Tibial nerve (tissue), 4 donors: ENCODE results near the gene SCN2A. TPM values are rescaled to one million over a fixed set of nuclear protein-coding genes. Genes with fewer than 3 reads are reported as not detected.

Experiments used
- DNase-seq, 2 donors: peaks; one replicate each; pipeline ENCODE4 v3.0.0-alpha.2; 2019; ENCODE audit warnings: low spot score in 2 of 2
- H3K27ac ChIP-seq, 4 donors: fragments of 200-600 bp; sonication (generic) in 3 of 4; one replicate each; pipeline ENCODE4 v1.5.1; 2017 to 2019; ENCODE audit warnings: mild to moderate bottlenecking in 1 of 4
- H3K27me3 ChIP-seq, 2 donors: fragments of 200-600 bp; sonication (generic) in 1 of 2; one replicate each; pipeline versions ENCODE4 v1.5.1 to v1.6.0; 2017 to 2019
- H3K36me3 ChIP-seq, 3 donors: fragments of 200-600 bp; sonication (generic); one replicate each; pipeline ENCODE4 v1.5.1; 2018 to 2019
- H3K4me1 ChIP-seq, 4 donors: fragments of 200-600 bp; sonication (generic) in 3 of 4; one replicate each; pipeline ENCODE4 v1.5.1; 2017 to 2019
- H3K4me3 ChIP-seq, 4 donors: fragments of 200-600 bp; sonication (generic) in 3 of 4; one replicate each; pipeline ENCODE4 v1.5.1; 2017 to 2019; ENCODE audit warnings: mild to moderate bottlenecking in 1 of 4, moderate library complexity in 1 of 4
- H3K9me3 ChIP-seq, 4 donors: fragments of 200-600 bp; sonication (generic) in 3 of 4; one replicate each; pipeline ENCODE4 v1.5.1; 2017 to 2019
- CTCF ChIP-seq, 5 experiments: fragments of 200-600 bp in 3 of 5; fragments of 450-650 bp in 2 of 5; sonication (generic) in 3 of 5; IDR thresholded peaks; one replicate each; pipeline ENCODE4 v1.5.1; 2016 to 2019; ENCODE audit warnings: antibody characterized with exemption in 5 of 5, mild to moderate bottlenecking in 3 of 5, moderate library complexity in 2 of 5
- EP300 ChIP-seq, 2 donors: sonication (generic); formaldehyde crosslinking; IDR thresholded peaks; one replicate each; pipeline ENCODE4 v1.6.1; 2017; ENCODE audit warnings: antibody characterized with exemption in 2 of 2, mild to moderate bottlenecking in 1 of 2
- POLR2A ChIP-seq, 2 donors: fragments of 450-650 bp; IDR thresholded peaks; one replicate each; pipeline ENCODE4 v1.6.1; 2017; ENCODE audit warnings: antibody characterized with exemption in 2 of 2, mild to moderate bottlenecking in 2 of 2, moderate library complexity in 2 of 2
- WGBS, 2 donors: methylation state at CpG; one replicate each; pipeline ENCODE4 v1.1.5; 2018; 5-methylcytosine and 5-hydroxymethylcytosine counted together
- total RNA-seq, 4 donors: library from RNA; depleted of rRNA; stranded (reverse); fragments of >200 nt; gene quantifications; one replicate each; pipeline ENCODE4 v1.1.0, GENCODE V29; 2016

The SCN2A gene
- 1 to 10 TPM in 1 of 4 donors, under 1 TPM in 3; 0.20 to 2.1 (median 0.48) TPM for total RNA-seq

DNA sequence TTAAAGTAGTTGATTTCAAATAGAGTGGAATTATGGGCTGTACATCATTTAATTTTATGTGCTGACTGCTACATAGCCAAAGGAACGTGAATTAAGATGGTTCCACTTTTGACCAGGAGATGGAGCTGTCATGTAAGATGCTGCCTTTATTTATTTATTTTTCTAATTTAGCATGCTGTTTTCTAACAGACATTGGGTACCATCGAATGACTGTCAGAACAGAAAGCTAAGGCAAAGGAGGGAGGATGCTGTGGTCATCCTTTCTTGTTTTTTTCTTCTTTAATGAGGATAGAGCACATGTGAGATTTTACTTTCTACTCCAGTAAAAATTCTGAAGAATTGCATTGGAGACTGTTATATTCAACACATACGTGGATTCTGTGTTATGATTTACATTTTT is at the start of gene SCN2A:
Gene SCN2A, plus strand, starts transcription at position 185 of the 400 bp plus-strand sequence. CDS start 56,410 bp downstream, outside the sequence.
- Histone ChIP-seq H3K36me3 (no peaks in the 10 kb centered on the region), H3K27ac (no peak within 1 kb of the TSS), H3K4me3 (no peak within 1 kb of the TSS), H3K27me3 (no peaks in the 10 kb centered on the region), H3K4me1 (no peaks in the 10 kb centered on the region), H3K9me3 (no peaks in the 10 kb centered on the region)
- TF ChIP-seq CTCF (IDR thresholded peaks at IDR 0.05) = peak; percentile 28 to 51 (median 37)
- TF ChIP-seq EP300 (IDR thresholded peaks at IDR 0.05) = no peak
- WGBS, 2 donors = 31 to 37% methylated on average over 3 of the region's 3 CpGs
- peak in 1 of 2 donors; percentile 60 for DNase-seq

DNA sequence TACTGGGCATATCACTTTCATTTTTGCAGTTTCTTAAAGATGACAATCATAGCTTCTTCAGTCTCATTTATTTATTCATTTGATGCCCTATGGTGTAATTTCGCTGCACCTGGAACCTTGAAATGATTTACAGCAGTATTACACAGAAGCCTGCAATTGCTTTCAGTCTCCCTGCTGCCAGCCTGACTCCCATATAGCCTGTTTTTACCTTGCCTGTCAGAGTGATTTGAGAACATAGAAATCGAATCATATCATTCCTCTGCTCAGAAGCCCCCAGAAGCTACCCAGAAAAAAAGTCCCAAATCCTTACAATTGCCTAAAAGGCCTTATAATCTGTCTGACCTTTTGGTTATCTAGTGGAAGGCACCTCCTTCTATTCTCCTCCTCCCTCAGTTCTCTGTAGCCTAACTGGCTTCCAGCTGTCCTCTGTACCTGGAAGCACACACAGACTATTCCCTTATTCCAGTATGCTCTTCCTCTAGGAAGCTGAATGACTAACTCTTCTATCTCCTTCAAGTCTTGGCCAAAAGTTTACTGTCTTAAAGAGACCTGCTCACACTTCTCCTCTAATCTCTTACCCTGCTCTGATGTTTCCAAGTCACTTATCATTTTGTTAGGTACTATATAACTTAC is 48.0 kb upstream of the SCN2A start:
- DNase-seq = no peak
- H3K27ac ChIP-seq = no peak overlapping the region
- H3K4me3 ChIP-seq = no peak overlapping the region
- TF ChIP-seq CTCF (IDR thresholded peaks at IDR 0.05) = no peak
- TF ChIP-seq POLR2A (IDR thresholded peaks at IDR 0.05) = no peak
- no peak for TF ChIP-seq EP300 (IDR thresholded peaks at IDR 0.05)
- no peaks in the 10 kb centered on the region for H3K4me1 ChIP-seq
- no peaks in the 10 kb centered on the region for H3K36me3 ChIP-seq
- WGBS, 2 donors = 77 to 86% methylated on average over 2 of the region's 2 CpGs
- no peaks in the 10 kb centered on the region for H3K9me3 ChIP-seq
- no peaks in the 10 kb centered on the region for H3K27me3 ChIP-seq

DNA sequence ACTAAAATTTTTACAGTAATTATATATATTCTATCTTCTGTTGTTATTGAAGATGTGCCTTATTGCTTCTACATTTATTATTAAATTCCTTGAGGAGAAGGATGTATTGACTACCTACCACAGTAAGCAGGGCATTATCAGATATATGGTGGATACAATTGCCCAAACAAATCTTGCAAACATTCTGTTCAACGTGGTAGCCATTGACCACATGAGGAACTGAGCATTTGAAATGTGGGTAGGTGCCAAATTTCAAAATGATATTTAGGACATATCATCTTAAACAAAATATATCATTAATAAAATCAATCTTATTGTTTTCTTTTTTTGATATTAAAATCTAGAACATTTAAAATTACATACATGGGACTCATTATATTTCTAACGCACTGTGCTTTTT is 46.5 kb upstream of the SCN2A start:
- Histone ChIP-seq H3K27me3 (no peaks in the 10 kb centered on the region), H3K9me3 (no peaks in the 10 kb centered on the region), H3K4me3 (no peak overlapping the region), H3K36me3 (no peaks in the 10 kb centered on the region), H3K27ac (no peak overlapping the region), H3K4me1 (no peaks in the 10 kb centered on the region)
- TF ChIP-seq CTCF (IDR thresholded peaks at IDR 0.05) = no peak
- no peak for TF ChIP-seq POLR2A (IDR thresholded peaks at IDR 0.05)
- no peak for TF ChIP-seq EP300 (IDR thresholded peaks at IDR 0.05)
- no peak for DNase-seq
- WGBS, 2 donors = 84 to 86% methylated on average over 2 of the region's 2 CpGs

DNA sequence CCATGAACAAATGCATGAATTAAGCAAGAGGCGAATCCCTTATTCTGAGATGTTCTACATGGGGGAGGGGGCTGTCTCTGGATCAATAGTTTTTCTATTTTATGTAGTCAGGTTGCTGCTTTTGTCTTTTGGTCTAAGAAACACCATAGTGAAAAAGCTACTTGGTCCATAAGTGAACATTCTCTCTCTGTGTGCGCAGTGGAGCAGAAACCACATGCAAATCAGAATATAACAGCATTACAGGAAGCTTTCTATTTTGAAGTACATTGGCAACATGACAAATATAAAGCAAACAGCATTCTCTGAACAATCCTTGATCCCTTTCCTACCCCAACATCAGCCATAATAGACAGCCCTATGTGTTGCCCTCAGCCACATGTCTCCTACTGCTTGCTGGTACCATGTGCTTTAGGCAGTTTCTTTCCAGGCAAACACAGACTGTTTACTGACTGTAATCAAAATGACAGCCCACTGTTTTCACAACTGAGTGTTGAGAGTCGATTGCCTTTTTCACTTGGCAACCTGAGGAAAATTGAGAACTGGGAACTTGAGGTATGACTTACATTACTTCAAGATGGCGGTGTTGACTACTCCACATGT is 45.9 kb upstream of the SCN2A start:
- WGBS, 2 donors = 84 to 91% methylated on average over 4 of the region's 4 CpGs
- Histone ChIP-seq H3K4me1 (no peaks in the 10 kb centered on the region), H3K36me3 (no peaks in the 10 kb centered on the region), H3K27ac (no peak overlapping the region), H3K9me3 (no peaks in the 10 kb centered on the region), H3K4me3 (no peak overlapping the region), H3K27me3 (no peaks in the 10 kb centered on the region)
- DNase-seq = no peak
- no peak for TF ChIP-seq POLR2A (IDR thresholded peaks at IDR 0.05)
- TF ChIP-seq EP300 (IDR thresholded peaks at IDR 0.05) = no peak
- no peak for TF ChIP-seq CTCF (IDR thresholded peaks at IDR 0.05)

GRCh38 chr2:165196411-165196810 is 42.8 kb upstream of the SCN2A start:
- Histone ChIP-seq H3K4me1 (no peaks in the 10 kb centered on the region), H3K27me3 (no peaks in the 10 kb centered on the region), H3K27ac (no peak overlapping the region), H3K4me3 (no peak overlapping the region), H3K9me3 (no peaks in the 10 kb centered on the region), H3K36me3 (no peaks in the 10 kb centered on the region)
- TF ChIP-seq POLR2A (IDR thresholded peaks at IDR 0.05) (no peak), EP300 (IDR thresholded peaks at IDR 0.05) (no peak), CTCF (IDR thresholded peaks at IDR 0.05) (no peak)
- DNase-seq = no peak
- 76 to 80% methylated on average over 4 of the region's 4 CpGs for WGBS, 2 donors
